CD4-positive, alpha-beta memory T cell (primary cell): ENCODE measurements around the gene SAMD4B. TPM values are rescaled to one million over a fixed set of nuclear protein-coding genes. Genes with fewer than 3 reads are reported as not detected.

Experiments used
- CTCF ChIA-PET: fragments of 350-600 bp; sonication (Branson Sonifier 250); formaldehyde crosslinking; loops from one replicate; lab custom pipeline; 2021; ENCODE audit warnings: inconsistent platforms; ENCODE audit not compliant: partially characterized antibody; lab: Charles Lee
- POLR2A ChIA-PET: fragments of 350-600 bp; sonication (Branson Sonifier 250); formaldehyde crosslinking; loops from one replicate; lab custom pipeline; 2021; ENCODE audit not compliant: partially characterized antibody; lab: Charles Lee
- DNase-seq, 5 donors: peaks; one replicate each; pipeline versions ENCODE4 v3.0.0 to v3.0.0-alpha.2; 2020 to 2022; ENCODE audit warnings: mixed read lengths in 1 of 5
- H3K27ac ChIP-seq: one replicate; pipeline ENCODE4 v1.7.0; 2013; ENCODE audit warnings: low read depth, low read length
- H3K27me3 ChIP-seq: 2 replicates; pipeline ENCODE4 v1.7.0; 2013; ENCODE audit warnings: mild to moderate bottlenecking, low read length, moderate library complexity; ENCODE audit not compliant: insufficient read depth
- H3K36me3 ChIP-seq: 2 replicates; pipeline ENCODE4 v1.7.0; 2013; ENCODE audit warnings: mild to moderate bottlenecking, low read length, moderate library complexity; ENCODE audit not compliant: insufficient read depth
- H3K4me1 ChIP-seq: 2 replicates; pipeline ENCODE4 v1.7.0; 2013; ENCODE audit warnings: mild to moderate bottlenecking, low read length, moderate library complexity; ENCODE audit not compliant: insufficient read depth
- H3K4me3 ChIP-seq, 2 donors: one replicate each; pipeline ENCODE4 v1.7.0; 2013; ENCODE audit warnings: low read length in 2 of 2, mild to moderate bottlenecking in 1 of 2
- H3K9me3 ChIP-seq, 2 donors: one replicate each; pipeline ENCODE4 v1.7.0; 2013; ENCODE audit warnings: low read length in 2 of 2, control low read depth in 1 of 2; ENCODE audit not compliant: control insufficient read depth in 1 of 2
- H3K27ac Mint-ChIP-seq, 7 donors: one replicate each; pipeline ENCODE4 v1.8.0; 2020 to 2021; ENCODE audit warnings: mixed read lengths in 7 of 7, mild to moderate bottlenecking in 6 of 7, inconsistent platforms in 3 of 7, moderate library complexity in 3 of 7
- H3K27me3 Mint-ChIP-seq, 2 donors: one replicate each; pipeline ENCODE4 v1.8.0; 2020 to 2021; ENCODE audit warnings: mixed read lengths in 2 of 2
- H3K36me3 Mint-ChIP-seq, 2 donors: one replicate each; pipeline ENCODE4 v1.8.0; 2020 to 2021; ENCODE audit warnings: mixed read lengths in 2 of 2, inconsistent platforms in 1 of 2, mild to moderate bottlenecking in 1 of 2
- H3K4me1 Mint-ChIP-seq, 4 donors: one replicate each; pipeline ENCODE4 v1.8.0; 2020 to 2021; ENCODE audit warnings: mixed read lengths in 4 of 4, mild to moderate bottlenecking in 1 of 4
- H3K4me3 Mint-ChIP-seq, 8 donors: one replicate each; pipeline ENCODE4 v1.8.0; 2020 to 2021; ENCODE audit warnings: mixed read lengths in 8 of 8, mild to moderate bottlenecking in 7 of 8, moderate library complexity in 6 of 8, inconsistent platforms in 3 of 8
- H3K9me3 Mint-ChIP-seq, 8 donors: one replicate each; pipeline ENCODE4 v1.8.0; 2020 to 2021; ENCODE audit warnings: mixed read lengths in 8 of 8, mild to moderate bottlenecking in 5 of 8, inconsistent platforms in 3 of 8, moderate library complexity in 1 of 8
- intact Hi-C: fragments of 100-400 bp; cut with micrococcal nuclease; formaldehyde crosslinking; loops from one replicate; pipeline ENCODE4 v1.15.1; 2023
- polyA plus RNA-seq, 2 donors: library from polyadenylated mRNA; unstranded; fragments of 300-500 nt; fragmentation: Illumina TruSeq; gene quantifications; one replicate each; pipeline ENCODE4 v1.2.3, GENCODE V29; 2021
- total RNA-seq, 2 experiments: library from RNA; stranded (reverse); gene quantifications; one replicate each; pipeline ENCODE4 v1.2.3, GENCODE V29; 2021

Gene SAMD4B
- total and polyA plus RNA-seq, 4 experiments from 2014 or later, result 7.3 to 79.6 (median 42.6) TPM

GRCh38 chr19:39299832-39300231 is 42.4 kb upstream of the SAMD4B start:
- H3K36me3 Mint-ChIP-seq, result no peaks in the 10 kb centered on the region
- H3K4me3 ChIP-seq, result no peak overlapping the region
- peak overlapping the region in 5 of 7 donors; percentile 54 to 82 (median 69) for H3K27ac Mint-ChIP-seq
- ChIA-PET POLR2A (no interaction called here), CTCF (interaction anchor here (0.6 kb wide), 1 partner anchor 45 kb away, joined by 3 read pairs; no protein-coding TSS in a partner anchor)
- H3K4me3 Mint-ChIP-seq, result peak overlapping the region in 2 of 8 donors; percentile 39 to 72
- peaks cover 0 to 1% (median 0%) of the 10 kb centered on the region in 8 donors for H3K9me3 Mint-ChIP-seq
- H3K27me3 Mint-ChIP-seq, result no peaks in the 10 kb centered on the region
- no peak overlapping the region for H3K27ac ChIP-seq
- peaks cover 15% of the 10 kb centered on the region for H3K4me1 ChIP-seq
- no peaks in the 10 kb centered on the region for H3K27me3 ChIP-seq
- H3K36me3 ChIP-seq, result no peaks in the 10 kb centered on the region
- intact Hi-C loops, result no loop called here
- no peaks in the 10 kb centered on the region for H3K9me3 ChIP-seq
- DNase-seq, result no peak
- H3K4me1 Mint-ChIP-seq, result peaks cover 10 to 33% (median 21%) of the 10 kb centered on the region in 4 donors

DNA sequence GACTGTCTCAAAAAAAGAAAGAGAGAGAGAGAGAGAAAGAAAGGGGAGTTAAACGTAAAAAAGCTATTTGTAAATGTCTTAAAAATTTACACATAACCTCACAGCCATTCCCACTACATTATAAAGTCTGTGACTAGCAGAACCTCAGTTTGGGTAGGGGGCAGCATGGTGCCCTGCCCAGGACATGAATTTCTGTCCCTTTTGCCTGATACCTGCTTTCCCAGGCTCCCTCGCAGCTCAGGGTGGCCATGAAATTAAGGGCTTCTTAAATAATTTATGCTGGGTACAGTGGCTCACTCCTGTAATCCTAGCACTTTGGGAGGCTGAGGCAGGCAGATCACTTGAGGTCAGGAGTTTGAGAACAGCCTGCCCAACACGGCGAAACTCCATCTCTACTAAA is 41.2 kb upstream of the SAMD4B start:
- no peak overlapping the region for H3K4me3 Mint-ChIP-seq
- no peak overlapping the region for H3K4me3 ChIP-seq
- intact Hi-C loops, result no loop called here
- H3K27ac Mint-ChIP-seq, result no peak overlapping the region
- no peaks in the 10 kb centered on the region for H3K27me3 ChIP-seq
- H3K36me3 ChIP-seq, result no peaks in the 10 kb centered on the region
- POLR2A ChIA-PET, result no interaction called here
- no peaks in the 10 kb centered on the region for H3K9me3 ChIP-seq
- DNase-seq, result no peak
- no peaks in the 10 kb centered on the region for H3K27me3 Mint-ChIP-seq
- no peaks in the 10 kb centered on the region for H3K36me3 Mint-ChIP-seq
- peaks cover 10 to 33% (median 21%) of the 10 kb centered on the region in 4 donors for H3K4me1 Mint-ChIP-seq
- no peak overlapping the region for H3K27ac ChIP-seq
- CTCF ChIA-PET, result interaction anchor here (1.0 kb wide), 1 partner anchor 26 kb away, joined by 3 read pairs; no protein-coding TSS in a partner anchor
- H3K4me1 ChIP-seq, result peaks cover 15% of the 10 kb centered on the region
- peaks cover 0 to 1% (median 0%) of the 10 kb centered on the region in 8 donors for H3K9me3 Mint-ChIP-seq

DNA sequence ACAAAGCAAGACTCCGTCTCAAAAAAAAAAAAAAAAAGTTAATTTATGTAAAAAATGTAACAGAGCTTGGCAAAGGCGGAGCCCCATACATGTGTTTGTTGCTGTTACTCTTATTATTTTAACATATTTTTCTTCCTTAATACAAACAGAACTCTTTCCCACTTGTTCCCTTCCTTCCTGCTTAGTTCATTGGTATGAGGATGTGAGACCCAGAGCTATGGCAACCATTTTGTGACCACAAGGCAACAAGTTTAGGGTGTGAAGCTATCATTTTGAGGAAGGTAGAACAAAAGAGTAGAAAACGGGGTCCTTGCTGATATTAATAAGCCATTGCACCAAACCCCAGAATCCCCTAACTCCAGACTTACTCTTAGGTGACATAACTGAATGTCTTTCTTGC is 40.7 kb upstream of the SAMD4B start:
- Mint-ChIP-seq H3K27ac (no peak overlapping the region), H3K36me3 (peaks cover 2 to 3% of the 10 kb centered on the region in 2 donors), H3K9me3 (peaks cover 0 to 1% (median 0%) of the 10 kb centered on the region in 8 donors), H3K27me3 (no peaks in the 10 kb centered on the region), H3K4me3 (no peak overlapping the region), H3K4me1 (peaks cover 10 to 32% (median 21%) of the 10 kb centered on the region in 4 donors)
- H3K4me1 ChIP-seq, result peaks cover 15% of the 10 kb centered on the region
- intact Hi-C loops, result no loop called here
- H3K9me3 ChIP-seq, result no peaks in the 10 kb centered on the region
- no peaks in the 10 kb centered on the region for H3K36me3 ChIP-seq
- DNase-seq, result no peak
- H3K27ac ChIP-seq, result no peak overlapping the region
- H3K4me3 ChIP-seq, result no peak overlapping the region
- CTCF ChIA-PET, result interaction anchor here (1.0 kb wide), 1 partner anchor 26 kb away, joined by 3 read pairs; no protein-coding TSS in a partner anchor
- POLR2A ChIA-PET, result no interaction called here
- no peaks in the 10 kb centered on the region for H3K27me3 ChIP-seq

DNA sequence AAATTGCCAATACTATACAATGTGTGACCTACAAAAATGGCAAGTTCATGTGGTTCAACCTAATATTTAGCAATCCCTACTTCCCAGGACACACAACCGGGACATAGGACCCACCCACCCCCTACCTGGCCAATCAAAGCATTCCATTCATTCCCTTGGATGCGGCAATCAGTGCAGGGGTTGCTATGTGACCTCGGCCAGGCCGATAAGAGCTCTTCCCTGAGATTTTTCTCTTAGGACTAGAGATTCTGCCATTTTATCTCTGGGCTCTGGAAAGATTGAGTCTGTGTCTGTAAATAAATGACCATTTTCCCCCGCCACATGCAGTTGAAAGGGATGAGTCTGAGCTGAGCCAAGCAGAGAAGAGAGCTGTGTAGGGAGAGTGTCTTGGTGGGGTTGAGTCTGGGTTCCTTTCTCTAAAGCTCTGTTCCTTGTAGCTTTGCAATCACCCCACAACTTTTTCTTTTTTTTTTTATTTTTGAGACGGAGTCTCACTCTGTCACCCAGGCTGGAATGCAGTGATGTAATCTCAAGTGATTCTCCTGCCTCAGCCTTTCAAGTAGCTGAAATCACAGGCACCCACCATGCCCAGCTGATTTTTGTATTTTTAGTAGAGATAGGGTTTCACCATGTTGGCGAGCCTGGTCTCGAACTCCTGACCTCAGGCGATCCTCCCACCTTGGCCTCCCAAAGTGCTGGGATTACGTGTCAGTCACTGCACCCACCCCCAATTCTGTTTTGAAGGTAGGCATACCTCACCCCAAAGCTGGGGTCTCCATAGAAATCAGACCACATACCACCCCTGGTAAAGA is 38.6 kb upstream of the SAMD4B start:
- Histone ChIP-seq H3K36me3 (no peaks in the 10 kb centered on the region), H3K27me3 (no peaks in the 10 kb centered on the region), H3K4me3 (no peak overlapping the region), H3K9me3 (no peaks in the 10 kb centered on the region), H3K4me1 (peaks cover 3% of the 10 kb centered on the region), H3K27ac (no peak overlapping the region)
- peaks cover 2 to 14% (median 10%) of the 10 kb centered on the region in 4 donors for H3K4me1 Mint-ChIP-seq
- peaks cover 5 to 9% of the 10 kb centered on the region in 2 donors for H3K36me3 Mint-ChIP-seq
- no peak overlapping the region for H3K27ac Mint-ChIP-seq
- intact Hi-C loops, result no loop called here
- POLR2A ChIA-PET, result no interaction called here
- CTCF ChIA-PET, result interaction anchor here (0.6 kb wide), 1 partner anchor 1159 kb away, joined by 3 read pairs; no protein-coding TSS in a partner anchor
- no peaks in the 10 kb centered on the region for H3K27me3 Mint-ChIP-seq
- H3K9me3 Mint-ChIP-seq, result no peaks in the 10 kb centered on the region
- no peak for DNase-seq
- H3K4me3 Mint-ChIP-seq, result no peak overlapping the region

GRCh38 chr19:39304185-39304513 is 38.1 kb upstream of the SAMD4B start:
- Histone ChIP-seq H3K4me1 (no peaks in the 10 kb centered on the region), H3K27me3 (no peaks in the 10 kb centered on the region), H3K36me3 (no peaks in the 10 kb centered on the region), H3K27ac (no peak overlapping the region), H3K9me3 (no peaks in the 10 kb centered on the region), H3K4me3 (no peak overlapping the region)
- Mint-ChIP-seq H3K27ac (peak overlapping the region in 1 of 7 donors; percentile 0), H3K9me3 (no peaks in the 10 kb centered on the region), H3K4me1 (peaks cover 0 to 16% (median 7%) of the 10 kb centered on the region in 4 donors), H3K27me3 (no peaks in the 10 kb centered on the region), H3K36me3 (peaks cover 10 to 14% of the 10 kb centered on the region in 2 donors), H3K4me3 (no peak overlapping the region)
- CTCF ChIA-PET, result no interaction called here
- no peak for DNase-seq
- intact Hi-C loops, result no loop called here
- POLR2A ChIA-PET, result no interaction called here

- Histone ChIP-seq H3K4me1 (no peaks in the 10 kb centered on the region), H3K27me3 (no peaks in the 10 kb centered on the region), H3K36me3 (no peaks in the 10 kb centered on the region), H3K9me3 (no peaks in the 10 kb centered on the region), H3K27ac (no peak overlapping the region), H3K4me3 (no peak overlapping the region)
- Mint-ChIP-seq H3K4me1 (peaks cover 0 to 9% (median 4%) of the 10 kb centered on the region in 4 donors), H3K36me3 (peaks cover 14% of the 10 kb centered on the region in 2 donors), H3K4me3 (no peak overlapping the region), H3K27ac (no peak overlapping the region), H3K27me3 (no peaks in the 10 kb centered on the region), H3K9me3 (no peaks in the 10 kb centered on the region)
- CTCF ChIA-PET, result no interaction called here
- intact Hi-C loops, result no loop called here
- POLR2A ChIA-PET, result no interaction called here
- no peak for DNase-seq
Observed at GRCh38 chr19:39304701-39305571, 37.3 kb upstream of the SAMD4B start.

DNA sequence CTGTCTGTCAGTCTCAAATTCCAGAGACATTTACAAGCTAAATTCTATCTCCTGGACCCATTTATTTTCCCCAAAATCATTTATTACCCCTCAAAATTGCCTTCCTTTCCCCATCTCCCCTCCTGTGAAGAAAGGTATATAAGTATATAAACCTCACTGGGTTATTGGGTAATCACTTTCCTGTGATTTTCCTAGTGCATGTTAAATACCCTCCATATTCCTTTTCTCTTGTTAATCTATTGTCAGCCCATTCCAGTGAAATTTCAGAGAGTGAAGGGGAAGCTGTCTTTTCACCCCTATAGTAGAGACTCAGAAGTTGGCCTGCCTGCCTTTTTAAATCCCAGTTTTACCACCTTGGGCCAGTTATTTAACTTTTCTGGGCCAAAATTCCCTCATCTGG is 36.1 kb upstream of the SAMD4B start:
- Histone ChIP-seq H3K36me3 (no peaks in the 10 kb centered on the region), H3K27me3 (no peaks in the 10 kb centered on the region), H3K4me3 (no peak overlapping the region), H3K27ac (no peak overlapping the region), H3K4me1 (no peaks in the 10 kb centered on the region), H3K9me3 (no peaks in the 10 kb centered on the region)
- ChIA-PET CTCF (interaction anchor here (0.7 kb wide), 1 partner anchor 196 kb away, joined by 3 read pairs; no protein-coding TSS in a partner anchor), POLR2A (no interaction called here)
- no peaks in the 10 kb centered on the region for H3K9me3 Mint-ChIP-seq
- peaks cover 20 to 24% of the 10 kb centered on the region in 2 donors for H3K36me3 Mint-ChIP-seq
- H3K4me3 Mint-ChIP-seq, result no peak overlapping the region
- no peaks in the 10 kb centered on the region for H3K27me3 Mint-ChIP-seq
- intact Hi-C loops, result no loop called here
- no peak for DNase-seq
- peaks cover 0 to 12% (median 4%) of the 10 kb centered on the region in 4 donors for H3K4me1 Mint-ChIP-seq
- peak overlapping the region in 1 of 7 donors; percentile 25 for H3K27ac Mint-ChIP-seq
